PC-9 (cell line): ENCODE results near the gene NCK1. TPM values are rescaled to one million over a fixed set of nuclear protein-coding genes. Genes with fewer than 3 reads are reported as not detected.
"Not testable (repeated sequence)": the region's sequence is repeated elsewhere in the genome, so short reads cannot be mapped to it uniquely, and the experiment has no call there.

Experiments used
- BruUV-seq: library from RNA; stranded (reverse); fragments of 400-500 nt; replicated peaks from 2 replicates; lab custom pipeline; 2021; lab: Mats Ljungman, UMichigan
- CTCF ChIA-PET: fragments of 300-600 bp; sonication (Branson Sonifier 250); formaldehyde crosslinking; loops from one replicate; lab custom pipeline; 2022; ENCODE audit warnings: antibody characterized with exemption; lab: Charles Lee
- POLR2A ChIA-PET: fragments of 300-600 bp; sonication (Branson Sonifier 250); formaldehyde crosslinking; loops from one replicate; lab custom pipeline; 2022; ENCODE audit warnings: antibody characterized with exemption; ENCODE audit not compliant: unreplicated experiment; lab: Charles Lee
- DNase-seq, 2 experiments: peaks; one replicate each; pipeline versions ENCODE4 v3.0.0 to v3.0.0-alpha.2; 2015 to 2022; ENCODE audit warnings: mixed read lengths in 1 of 2
- H2AFZ ChIP-seq: fragments of 200-600 bp; sonication (generic); 2 replicates; pipeline ENCODE4 v1.8.1; 2017; ENCODE audit warnings: antibody characterized with exemption
- H3F3A ChIP-seq: fragments of 200-600 bp; sonication (generic); 2 replicates; pipeline ENCODE4 v1.8.1; 2017; ENCODE audit warnings: antibody characterized with exemption, mild to moderate bottlenecking, low read depth; ENCODE audit not compliant: insufficient read depth
- H3K27ac ChIP-seq: fragments of 200-600 bp; sonication (generic); 2 replicates; pipeline ENCODE4 v1.6.1; 2016; ENCODE audit warnings: mixed run types
- H3K27me3 ChIP-seq: fragments of 200-600 bp; sonication (generic); 2 replicates; pipeline ENCODE4 v1.6.1; 2016; ENCODE audit warnings: low read depth, mixed run types; ENCODE audit not compliant: insufficient read depth
- H3K36me3 ChIP-seq: fragments of 200-600 bp; sonication (generic); 2 replicates; pipeline ENCODE4 v1.6.1; 2016; ENCODE audit warnings: low read depth, mixed run types
- H3K4me1 ChIP-seq: fragments of 200-600 bp; sonication (generic); replicated peaks from 2 replicates; pipeline ENCODE4 v1.6.1; 2016; ENCODE audit warnings: mixed run types; ENCODE audit not compliant: insufficient read depth
- H3K4me2 ChIP-seq: fragments of 200-600 bp; sonication (generic); 2 replicates; pipeline ENCODE4 v1.6.1; 2017; ENCODE audit warnings: mixed run types
- H3K4me3 ChIP-seq: fragments of 200-600 bp; sonication (generic); 2 replicates; pipeline ENCODE4 v1.6.1; 2016; ENCODE audit warnings: mixed run types
- H3K79me2 ChIP-seq: fragments of 200-600 bp; sonication (generic); 2 replicates; pipeline ENCODE4 v1.6.1; 2017; ENCODE audit warnings: low read depth, mixed run types
- H3K9me2 ChIP-seq: fragments of 200-600 bp; sonication (generic); 2 replicates; pipeline ENCODE4 v1.8.1; 2017; ENCODE audit warnings: mild to moderate bottlenecking; ENCODE audit not compliant: insufficient read depth
- H3K9me3 ChIP-seq: fragments of 200-600 bp; sonication (generic); 2 replicates; pipeline ENCODE4 v1.8.1; 2016; ENCODE audit warnings: low read depth; ENCODE audit not compliant: insufficient read depth
- H4K20me1 ChIP-seq: fragments of 200-600 bp; sonication (generic); 2 replicates; pipeline ENCODE4 v1.8.1; 2017; ENCODE audit not compliant: insufficient read depth
- EZH2 ChIP-seq: fragments of 200-600 bp; sonication (generic); IDR thresholded peaks from 2 replicates; pipeline ENCODE4 v1.8.0; 2017; ENCODE audit warnings: antibody characterized with exemption, low read depth
- intact Hi-C: fragments of 100-400 bp; cut with micrococcal nuclease; formaldehyde crosslinking; loops from one replicate; pipeline ENCODE4 v1.10.0; 2022; ENCODE audit not compliant: unreplicated experiment
- total RNA-seq: library from RNA; stranded (reverse); gene quantifications from 2 replicates; pipeline ENCODE4 v1.2.3, GENCODE V29; 2021
- TF ChIP-seq, protein P1 (sequence below): fragments of 200-600 bp; sonication (generic); conservative IDR thresholded peaks from 2 replicates; pipeline ENCODE4 v1.6.1; 2017; ENCODE audit warnings: mixed run types, antibody characterized with exemption, mild to moderate bottlenecking, moderate library complexity

Gene NCK1
- total RNA-seq, 1 experiment from 2014 or later = 42.7 TPM

DNA sequence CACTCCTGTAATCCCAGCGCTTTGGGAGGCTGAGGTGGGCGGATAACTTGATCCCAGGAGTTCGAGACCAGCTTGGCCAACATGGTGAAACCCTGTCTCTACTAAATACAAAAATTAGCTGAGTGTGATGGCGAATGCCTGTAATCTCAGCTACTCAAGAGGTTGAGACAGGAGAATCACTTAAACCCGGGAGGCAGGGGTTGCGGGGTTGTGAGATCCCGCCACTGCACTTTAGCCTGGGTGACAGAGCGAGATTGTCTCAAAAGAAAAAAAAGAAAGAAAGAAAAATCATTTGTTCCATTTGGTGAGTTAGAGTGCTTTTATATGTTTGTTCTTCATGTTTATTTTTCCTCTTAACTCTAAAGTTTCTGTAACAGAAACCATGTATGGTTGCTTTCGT, 7.3 kb downstream of the NCK1 start:
- H3K9me2 ChIP-seq = no peaks in the 10 kb centered on the region
- H3K4me1 ChIP-seq = no peaks in the 10 kb centered on the region
- H3K27me3 ChIP-seq = no peaks in the 10 kb centered on the region
- BruUV-seq = no TSS peak
- no peak for DNase-seq
- POLR2A ChIA-PET = no interaction called here
- intact Hi-C loops = no loop called here
- CTCF ChIA-PET = no interaction called here
- H3K36me3 ChIP-seq = peaks cover 32% of the 10 kb centered on the region
- no peak for TF ChIP-seq EZH2
- TF ChIP-seq, protein P1, sequence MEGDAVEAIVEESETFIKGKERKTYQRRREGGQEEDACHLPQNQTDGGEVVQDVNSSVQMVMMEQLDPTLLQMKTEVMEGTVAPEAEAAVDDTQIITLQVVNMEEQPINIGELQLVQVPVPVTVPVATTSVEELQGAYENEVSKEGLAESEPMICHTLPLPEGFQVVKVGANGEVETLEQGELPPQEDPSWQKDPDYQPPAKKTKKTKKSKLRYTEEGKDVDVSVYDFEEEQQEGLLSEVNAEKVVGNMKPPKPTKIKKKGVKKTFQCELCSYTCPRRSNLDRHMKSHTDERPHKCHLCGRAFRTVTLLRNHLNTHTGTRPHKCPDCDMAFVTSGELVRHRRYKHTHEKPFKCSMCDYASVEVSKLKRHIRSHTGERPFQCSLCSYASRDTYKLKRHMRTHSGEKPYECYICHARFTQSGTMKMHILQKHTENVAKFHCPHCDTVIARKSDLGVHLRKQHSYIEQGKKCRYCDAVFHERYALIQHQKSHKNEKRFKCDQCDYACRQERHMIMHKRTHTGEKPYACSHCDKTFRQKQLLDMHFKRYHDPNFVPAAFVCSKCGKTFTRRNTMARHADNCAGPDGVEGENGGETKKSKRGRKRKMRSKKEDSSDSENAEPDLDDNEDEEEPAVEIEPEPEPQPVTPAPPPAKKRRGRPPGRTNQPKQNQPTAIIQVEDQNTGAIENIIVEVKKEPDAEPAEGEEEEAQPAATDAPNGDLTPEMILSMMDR = no peak
- H3K4me3 ChIP-seq = no peak overlapping the region
- H3K4me2 ChIP-seq = no peak overlapping the region
- H3K27ac ChIP-seq = no peak overlapping the region
- H4K20me1 ChIP-seq = peaks cover 18% of the 10 kb centered on the region; the same call in 1 of the 2 replicates
- peaks cover 98% of the 10 kb centered on the region for H3K79me2 ChIP-seq
- H3K9me3 ChIP-seq = peaks cover 5% of the 10 kb centered on the region; the same call in 1 of the 2 replicates
- H2AFZ ChIP-seq = no peak overlapping the region
- no peaks in the 10 kb centered on the region for H3F3A ChIP-seq

DNA sequence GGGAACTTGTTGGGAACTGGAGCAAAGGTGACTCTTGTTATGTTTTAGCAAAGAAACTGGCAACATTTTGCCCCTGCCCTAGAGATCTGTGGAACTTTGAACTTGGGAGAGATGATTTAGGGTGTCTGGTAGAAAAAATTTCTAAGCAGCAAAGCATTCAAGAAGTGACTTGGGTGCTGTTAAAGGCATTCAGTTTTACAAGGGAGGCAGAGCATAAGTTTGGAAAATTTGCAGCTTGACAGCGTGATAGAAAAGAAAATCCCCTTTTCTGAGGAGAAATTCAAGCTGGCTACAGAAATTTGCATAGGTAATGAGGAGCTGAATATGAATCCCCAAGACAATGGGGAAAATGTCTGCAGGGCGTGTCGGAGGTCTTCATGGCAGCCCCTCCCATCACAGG, 10.2 kb downstream of the NCK1 start:
- peaks cover 17% of the 10 kb centered on the region for H4K20me1 ChIP-seq
- H2AFZ ChIP-seq, CTCF ChIA-PET, H3K9me2 ChIP-seq, H3K27me3 ChIP-seq, H3F3A ChIP-seq, H3K4me3 ChIP-seq, POLR2A ChIA-PET, H3K4me2 ChIP-seq, DNase-seq, H3K4me1 ChIP-seq, BruUV-seq, H3K27ac ChIP-seq, intact Hi-C loops: not testable (repeated sequence)
- H3K36me3 ChIP-seq = peaks cover 37% of the 10 kb centered on the region
- peaks cover 87% of the 10 kb centered on the region for H3K79me2 ChIP-seq
- H3K9me3 ChIP-seq = peaks cover 12% of the 10 kb centered on the region; the same call in 1 of the 2 replicates

DNA sequence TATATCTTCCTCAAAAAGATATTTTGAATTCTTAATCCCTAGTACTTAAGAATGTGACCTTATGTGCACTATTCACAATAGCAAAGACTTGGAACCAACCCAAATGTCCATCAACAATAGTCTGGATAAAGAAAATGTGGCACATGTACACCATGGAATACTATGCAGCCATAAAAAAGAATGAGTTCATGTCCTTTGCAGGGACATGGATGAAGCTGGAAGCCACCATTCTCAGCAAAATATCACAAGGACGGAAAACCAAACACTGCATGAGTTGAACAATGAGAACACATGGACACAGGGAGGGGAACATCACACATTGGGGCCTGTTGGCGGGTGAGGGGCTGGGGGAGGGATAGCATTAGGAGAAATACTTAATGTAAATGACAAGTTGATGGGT, 17.5 kb downstream of the NCK1 start:
- H3K36me3 ChIP-seq, H3K4me3 ChIP-seq, H4K20me1 ChIP-seq, H2AFZ ChIP-seq, H3K9me2 ChIP-seq, DNase-seq, H3K27me3 ChIP-seq, POLR2A ChIA-PET, H3K9me3 ChIP-seq, H3K4me1 ChIP-seq, H3K27ac ChIP-seq, intact Hi-C loops, BruUV-seq, H3K4me2 ChIP-seq, H3F3A ChIP-seq, CTCF ChIA-PET: not testable (repeated sequence)
- H3K79me2 ChIP-seq = peaks cover 80% of the 10 kb centered on the region

DNA sequence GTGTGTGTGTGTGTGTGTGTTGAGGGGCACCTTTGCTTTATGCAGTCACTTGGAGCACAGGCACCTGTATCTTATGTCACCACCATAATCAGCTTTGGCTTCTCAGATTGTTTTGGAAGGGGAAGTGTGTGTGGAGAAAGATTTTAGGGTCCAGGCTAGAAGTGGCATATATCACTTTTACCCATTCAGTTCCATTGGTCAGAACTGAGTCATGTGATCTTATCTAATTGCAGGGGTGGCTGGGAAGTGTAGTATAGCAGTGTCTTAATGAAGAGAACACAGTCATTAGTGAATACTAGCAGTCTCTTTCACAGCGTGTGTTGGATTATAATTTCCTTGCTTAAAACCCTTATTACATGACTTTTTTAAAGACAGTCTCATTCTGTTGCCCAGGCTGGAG, 20.6 kb downstream of the NCK1 start:
- DNase-seq = no peak
- peaks cover 93% of the 10 kb centered on the region for H3K79me2 ChIP-seq
- H3F3A ChIP-seq = peaks cover 6% of the 10 kb centered on the region; the same call in 1 of the 2 replicates
- no peaks in the 10 kb centered on the region for H3K4me1 ChIP-seq
- H3K36me3 ChIP-seq = no peaks in the 10 kb centered on the region
- H4K20me1 ChIP-seq = peaks cover 9% of the 10 kb centered on the region
- 0 out of 2 replicates have a peak, but pooled peaks cover 5% of the 10 kb centered on the region for H3K9me3 ChIP-seq
- POLR2A ChIA-PET = no interaction called here
- no peak overlapping the region for H3K4me2 ChIP-seq
- H3K27me3 ChIP-seq = no peaks in the 10 kb centered on the region
- CTCF ChIA-PET = no interaction called here
- no peak overlapping the region for H3K4me3 ChIP-seq
- H2AFZ ChIP-seq = no peak overlapping the region
- TF ChIP-seq EZH2 = no peak
- TF ChIP-seq, protein P1 = no peak
- no peaks in the 10 kb centered on the region for H3K9me2 ChIP-seq
- BruUV-seq = no TSS peak
- no peak overlapping the region for H3K27ac ChIP-seq
- intact Hi-C loops = no loop called here
